ENCODE results near the gene KIR3DL1.
A peak's percentile ranks its signal among the peaks of the same experiment; 100 is the strongest.
"Not testable (repeated sequence)": the region's sequence is repeated elsewhere in the genome, so short reads cannot be mapped to it uniquely, and the experiment has no call there.

The KIR3DL1 gene

GRCh38 chr19:54816251-54816650 is at the start of gene KIR3DL1:
Gene KIR3DL1, plus strand, starts transcription at chr19:54816468.
- DNase-seq (ENCODE audit: low read depth): not testable (repeated sequence)

- not testable (repeated sequence) for DNase-seq (ENCODE audit: low read depth)
Measured at GRCh38 chr19:54769646-54770045, 46.6 kb upstream of the KIR3DL1 start, which contains the start of gene KIR2DL1. Gene KIR2DL1, plus strand, starts transcription at chr19:54769793. Its CDS starts 58 bp downstream, at chr19:54769851.

GRCh38 chr19:54770511-54770910 is 45.8 kb upstream of the KIR3DL1 start:
- DNase-seq (ENCODE audit: low read depth): not testable (repeated sequence)

GRCh38 chr19:54771018-54771960 is 45.0 kb upstream of the KIR3DL1 start:
- DNase-seq (ENCODE audit: low read depth): peak; percentile 9

- DNase-seq (ENCODE audit: low read depth): not testable (repeated sequence)
Measured at GRCh38 chr19:54772666-54773065, 43.6 kb upstream of the KIR3DL1 start.

- not testable (repeated sequence) for DNase-seq (ENCODE audit: low read depth)
Measured at GRCh38 chr19:54775095-54775815, 41.0 kb upstream of the KIR3DL1 start.

- not testable (repeated sequence) for DNase-seq (ENCODE audit: low read depth)
Measured at GRCh38 chr19:54775830-54776229, 40.4 kb upstream of the KIR3DL1 start.

GRCh38 chr19:54777851-54778250 is 38.4 kb upstream of the KIR3DL1 start:
- DNase-seq (ENCODE audit: low read depth): not testable (repeated sequence)

GRCh38 chr19:54778896-54779295 is 37.4 kb upstream of the KIR3DL1 start:
- not testable (repeated sequence) for DNase-seq (ENCODE audit: low read depth)

GRCh38 chr19:54782916-54783315 is 33.4 kb upstream of the KIR3DL1 start:
- not testable (repeated sequence) for DNase-seq (ENCODE audit: low read depth)

- not testable (repeated sequence) for DNase-seq (ENCODE audit: low read depth)
Measured at GRCh38 chr19:54786091-54786723, 30.1 kb upstream of the KIR3DL1 start.

- not testable (repeated sequence) for DNase-seq (ENCODE audit: low read depth)
Measured at GRCh38 chr19:54788154-54788553, 28.1 kb upstream of the KIR3DL1 start.

GRCh38 chr19:54790711-54791110 is 25.6 kb upstream of the KIR3DL1 start:
- no peak for DNase-seq (ENCODE audit: low read depth)

GRCh38 chr19:54791476-54791875 is 24.8 kb upstream of the KIR3DL1 start:
- DNase-seq (ENCODE audit: low read depth): no peak

- no peak for DNase-seq (ENCODE audit: low read depth)
Measured at GRCh38 chr19:54792814-54793213, 23.5 kb upstream of the KIR3DL1 start.

GRCh38 chr19:54795758-54796157 is 20.5 kb upstream of the KIR3DL1 start:
- no peak for DNase-seq (ENCODE audit: low read depth)

- DNase-seq (ENCODE audit: low read depth): no peak
Measured at GRCh38 chr19:54803410-54803809, 12.9 kb upstream of the KIR3DL1 start, which contains the start of gene KIR2DL4. Gene KIR2DL4, plus strand, starts transcription at chr19:54803610. Its CDS starts 42 bp downstream, at chr19:54803652.

GRCh38 chr19:54804101-54804500 is 12.2 kb upstream of the KIR3DL1 start:
- no peak for DNase-seq (ENCODE audit: low read depth)

GRCh38 chr19:54804571-54804970 is 11.7 kb upstream of the KIR3DL1 start:
- no peak for DNase-seq (ENCODE audit: low read depth)

GRCh38 chr19:54805665-54806515 is 10.4 kb upstream of the KIR3DL1 start:
- no peak for DNase-seq (ENCODE audit: low read depth)

- no peak for DNase-seq (ENCODE audit: low read depth)
Measured at GRCh38 chr19:54806516-54806838, 9.8 kb upstream of the KIR3DL1 start.

Data from HS-27A (cell line).